Thymus (tissue), 11 donors: ENCODE data around the gene CFB. TPM values are rescaled to one million over a fixed set of nuclear protein-coding genes. Genes with fewer than 3 reads are reported as not detected.

Source experiments
- DNase-seq, 9 donors: peaks; one replicate each; pipeline ENCODE4 v3.0.0-alpha.2; 2013; ENCODE audit warnings: low spot score in 9 of 9, low read depth in 6 of 9, missing footprints in 1 of 9
- H3K27ac ChIP-seq, 2 donors: one replicate each; pipeline ENCODE4 v1.5.1; 2013; ENCODE audit warnings: control low read depth in 1 of 2, low read depth in 1 of 2, low read length in 1 of 2, mild to moderate bottlenecking in 1 of 2, moderate library complexity in 1 of 2
- H3K27me3 ChIP-seq, 2 donors: one replicate each; pipeline ENCODE4 v1.5.1; 2013; ENCODE audit warnings: low read length in 1 of 2; ENCODE audit not compliant: control insufficient read depth in 2 of 2, insufficient read depth in 1 of 2
- H3K36me3 ChIP-seq, 2 donors: one replicate each; pipeline ENCODE4 v1.5.1; 2013; ENCODE audit warnings: low read length in 1 of 2, mild to moderate bottlenecking in 1 of 2, moderate library complexity in 1 of 2; ENCODE audit not compliant: control insufficient read depth in 2 of 2, insufficient read depth in 2 of 2
- H3K4me1 ChIP-seq, 2 donors: one replicate each; pipeline ENCODE4 v1.5.1; 2013; ENCODE audit warnings: low read length in 2 of 2; ENCODE audit not compliant: control insufficient read depth in 2 of 2, insufficient read depth in 2 of 2
- H3K4me3 ChIP-seq, 2 donors: one replicate each; pipeline ENCODE4 v1.5.1; 2013; ENCODE audit warnings: low read length in 2 of 2, control low read depth in 1 of 2, mild to moderate bottlenecking in 1 of 2
- H3K9me3 ChIP-seq, 2 donors: one replicate each; pipeline ENCODE4 v1.5.1; 2013; ENCODE audit warnings: low read length in 1 of 2, mild to moderate bottlenecking in 1 of 2; ENCODE audit not compliant: control insufficient read depth in 2 of 2, insufficient read depth in 1 of 2
- WGBS: extraction: QIAGEN DNeasy Blood & Tissue Kit; methylation state at CpG from one replicate; pipeline ENCODE4 v1.1.7; 2013; 5-methylcytosine and 5-hydroxymethylcytosine counted together
- polyA plus RNA-seq: library from polyadenylated mRNA; stranded (reverse); fragments of 200-250 nt; gene quantifications from one replicate; pipeline ENCODE4 v1.2.3, GENCODE V29; 2013
- total RNA-seq: library from RNA; stranded (reverse); fragments of 120-200 nt; gene quantifications from one replicate; pipeline ENCODE4 v1.2.4, GENCODE V29; 2013
- donor health status: healthy.

CFB gene
- total and polyA plus RNA-seq, 2 donors: 17.0 to 41.0 TPM

GRCh38 chr6:31943742-31944141 lies 2.2 kb upstream of the CFB start:
- DNase-seq: no peak
- no peak overlapping the region for H3K27ac ChIP-seq
- no peaks in the 10 kb centered on the region for H3K9me3 ChIP-seq
- H3K4me1 ChIP-seq: peaks cover 0 to 20% of the 10 kb centered on the region in 2 donors
- H3K4me3 ChIP-seq: no peak overlapping the region
- H3K27me3 ChIP-seq: peaks cover 0 to 39% of the 10 kb centered on the region in 2 donors
- 91% methylated on average over 3 of the region's 3 CpGs for WGBS
- H3K36me3 ChIP-seq: no peaks in the 10 kb centered on the region

GRCh38 chr6:31945154-31945506 lies 765 bp upstream of the CFB start:
- H3K9me3 ChIP-seq: no peaks in the 10 kb centered on the region
- WGBS: 94% methylated on average over 9 of the region's 9 CpGs
- no peaks in the 10 kb centered on the region for H3K36me3 ChIP-seq
- no peak for DNase-seq
- peaks cover 0 to 39% of the 10 kb centered on the region in 2 donors for H3K27me3 ChIP-seq
- H3K4me3 ChIP-seq: no peak overlapping the region
- H3K27ac ChIP-seq: peak overlapping the region; percentile 34 to 56
- peaks cover 0 to 20% of the 10 kb centered on the region in 2 donors for H3K4me1 ChIP-seq

GRCh38 chr6:31946370-31946885 lies 533 bp downstream of the CFB start:
- peak overlapping the region in 1 of 2 donors; percentile 5 for H3K4me3 ChIP-seq
- H3K4me1 ChIP-seq: peaks cover 0 to 18% of the 10 kb centered on the region in 2 donors
- H3K27me3 ChIP-seq: peaks cover 0 to 37% of the 10 kb centered on the region in 2 donors
- H3K9me3 ChIP-seq: no peaks in the 10 kb centered on the region
- WGBS: 84% methylated on average over 11 of the region's 11 CpGs
- no peak for DNase-seq
- H3K36me3 ChIP-seq: peaks cover 4 to 7% of the 10 kb centered on the region in 2 donors
- peak overlapping the region; percentile 43 to 71 for H3K27ac ChIP-seq

- Histone ChIP-seq H3K27me3 (peaks cover 0 to 37% of the 10 kb centered on the region in 2 donors), H3K36me3 (peaks cover 12 to 14% of the 10 kb centered on the region in 2 donors), H3K27ac (no peak overlapping the region), H3K9me3 (no peaks in the 10 kb centered on the region), H3K4me3 (no peak overlapping the region), H3K4me1 (peaks cover 0 to 18% of the 10 kb centered on the region in 2 donors)
- WGBS: 95% methylated on average over 24 of the region's 24 CpGs
- no peak for DNase-seq
Measured at GRCh38 chr6:31947070-31947675, 1.3 kb downstream of the CFB start.

GRCh38 chr6:31947864-31948263 lies 2.0 kb downstream of the CFB start:
- Histone ChIP-seq H3K9me3 (no peaks in the 10 kb centered on the region), H3K4me3 (no peak overlapping the region), H3K27me3 (peaks cover 0 to 31% of the 10 kb centered on the region in 2 donors), H3K27ac (no peak overlapping the region), H3K4me1 (peaks cover 0 to 18% of the 10 kb centered on the region in 2 donors), H3K36me3 (peaks cover 15 to 21% of the 10 kb centered on the region in 2 donors)
- 93% methylated on average over 4 of the region's 4 CpGs for WGBS
- no peak for DNase-seq

- WGBS: 78% methylated on average over 5 of the region's 5 CpGs
- no peak overlapping the region for H3K4me3 ChIP-seq
- H3K36me3 ChIP-seq: peaks cover 20 to 25% of the 10 kb centered on the region in 2 donors
- H3K4me1 ChIP-seq: peaks cover 0 to 18% of the 10 kb centered on the region in 2 donors
- H3K27ac ChIP-seq: no peak overlapping the region
- DNase-seq: no peak
- peaks cover 0 to 27% of the 10 kb centered on the region in 2 donors for H3K27me3 ChIP-seq
- H3K9me3 ChIP-seq: no peaks in the 10 kb centered on the region
Measured at GRCh38 chr6:31948306-31948705, 2.4 kb downstream of the CFB start.

- 95% methylated on average over 6 of the region's 6 CpGs for WGBS
- H3K27ac ChIP-seq: no peak overlapping the region
Measured at GRCh38 chr6:31948753-31949413, 3.0 kb downstream of the CFB start.

GRCh38 chr6:31949926-31950548 lies 4.1 kb downstream of the CFB start:
- WGBS: 94% methylated on average over 7 of the region's 7 CpGs
- H3K4me3 ChIP-seq: no peak overlapping the region
- DNase-seq: no peak
- H3K9me3 ChIP-seq: peaks cover 0 to 4% of the 10 kb centered on the region in 2 donors
- peaks cover 0 to 13% of the 10 kb centered on the region in 2 donors for H3K4me1 ChIP-seq
- peaks cover 37 to 43% of the 10 kb centered on the region in 2 donors for H3K36me3 ChIP-seq
- no peak overlapping the region for H3K27ac ChIP-seq
- peaks cover 0 to 19% of the 10 kb centered on the region in 2 donors for H3K27me3 ChIP-seq

More at GRCh38 chr6:31948753-31949413, 3.0 kb downstream of the CFB start:
- Histone ChIP-seq H3K27me3 (peaks cover 0 to 24% of the 10 kb centered on the region in 2 donors), H3K9me3 (no peaks in the 10 kb centered on the region), H3K4me3 (no peak overlapping the region), H3K4me1 (peaks cover 0 to 18% of the 10 kb centered on the region in 2 donors), H3K36me3 (peaks cover 25 to 31% of the 10 kb centered on the region in 2 donors)
- no peak for DNase-seq
